Suppressor macrophage treated with lipopolysaccharide for 4 hours (primary cell): ENCODE data around the gene RCC2.
A peak's percentile ranks its signal among the peaks of the same experiment; 100 is the strongest.

Experiments used
- DNase-seq: peaks from one replicate; pipeline ENCODE4 v3.0.0-alpha.2; 2020

RCC2 gene

GRCh38 chr1:17441265-17441992 lies 2.0 kb upstream of the RCC2 start:
- DNase-seq = no peak

GRCh38 chr1:17440827-17441168 lies 1.3 kb upstream of the RCC2 start:
- DNase-seq = no peak

- DNase-seq = no peak
Measured at GRCh38 chr1:17440074-17440826, 773 bp upstream of the RCC2 start.

GRCh38 chr1:17438318-17439249 lies 893 bp downstream of the RCC2 start:
- DNase-seq = peak; percentile 75

- DNase-seq = peak; percentile 68
Measured at GRCh38 chr1:17437580-17438317, 1.7 kb downstream of the RCC2 start.

GRCh38 chr1:17437260-17437579 lies 2.3 kb downstream of the RCC2 start:
- DNase-seq = no peak

GRCh38 chr1:17436380-17437174 lies 2.9 kb downstream of the RCC2 start:
- no peak for DNase-seq

- DNase-seq = no peak
Measured at GRCh38 chr1:17434601-17435000, 4.9 kb downstream of the RCC2 start.

- no peak for DNase-seq
Measured at GRCh38 chr1:17434016-17434415, 5.5 kb downstream of the RCC2 start.

- DNase-seq = no peak
Measured at GRCh38 chr1:17433261-17433660, 6.2 kb downstream of the RCC2 start.

- no peak for DNase-seq
Measured at GRCh38 chr1:17432412-17432811, 7.1 kb downstream of the RCC2 start.

- no peak for DNase-seq
Measured at GRCh38 chr1:17429183-17429582, 10.3 kb downstream of the RCC2 start.

GRCh38 chr1:17427696-17428660 lies 11.5 kb downstream of the RCC2 start:
- no peak for DNase-seq

- peak; percentile 23 for DNase-seq
Measured at GRCh38 chr1:17425806-17426600, 13.5 kb downstream of the RCC2 start.

- no peak for DNase-seq
Measured at GRCh38 chr1:17423781-17424245, 15.7 kb downstream of the RCC2 start.

GRCh38 chr1:17422461-17422860 lies 17.0 kb downstream of the RCC2 start:
- no peak for DNase-seq

- no peak for DNase-seq
Measured at GRCh38 chr1:17420391-17420918, 19.0 kb downstream of the RCC2 start.

GRCh38 chr1:17419626-17420328 lies 19.7 kb downstream of the RCC2 start:
- DNase-seq = peak; percentile 77

GRCh38 chr1:17416389-17416788 lies 23.1 kb downstream of the RCC2 start:
- DNase-seq = no peak
